WI38 (cell line): ENCODE data around the gene C17orf113.
A peak's percentile ranks its signal among the peaks of the same experiment; 100 is the strongest.

Source experiments
- H3K4me3 ChIP-seq: 2 replicates; pipeline ENCODE4 v1.5.1; 2011; ENCODE audit warnings: low read depth, mild to moderate bottlenecking, control low read depth, low read length
- CTCF ChIP-seq: IDR thresholded peaks from 2 replicates; pipeline ENCODE4 v1.5.1; 2012; ENCODE audit warnings: low read depth, mild to moderate bottlenecking, control low read depth, low read length

The C17orf113 gene

GRCh38 chr17:42051013-42051400 is 606 bp upstream of the C17orf113 start:
- no peak for TF ChIP-seq CTCF
- H3K4me3 ChIP-seq, result no peak overlapping the region

GRCh38 chr17:42049834-42050392 is 488 bp downstream of the C17orf113 start:
- TF ChIP-seq CTCF, result no peak
- H3K4me3 ChIP-seq, result peak overlapping the region; percentile 49

GRCh38 chr17:42047343-42047742 is 3.1 kb downstream of the C17orf113 start:
- H3K4me3 ChIP-seq, result no peak overlapping the region
- TF ChIP-seq CTCF, result no peak

GRCh38 chr17:42045719-42046118 is 4.7 kb downstream of the C17orf113 start:
- H3K4me3 ChIP-seq, result no peak overlapping the region
- TF ChIP-seq CTCF, result no peak

GRCh38 chr17:42042598-42043319 is 7.6 kb downstream of the C17orf113 start:
- H3K4me3 ChIP-seq, result no peak overlapping the region
- TF ChIP-seq CTCF, result no peak

GRCh38 chr17:42041619-42042018 is 8.8 kb downstream of the C17orf113 start:
- H3K4me3 ChIP-seq, result no peak overlapping the region
- no peak for TF ChIP-seq CTCF

- TF ChIP-seq CTCF, result no peak
- no peak overlapping the region for H3K4me3 ChIP-seq
Measured at GRCh38 chr17:42040818-42041217, 9.6 kb downstream of the C17orf113 start.
